SHP77 treated with DMSO at 0.1 percent for 48 hours (cell line): ENCODE results near the gene BSPRY.
A peak's percentile ranks its signal among the peaks of the same experiment; 100 is the strongest.
"Not testable (repeated sequence)": the region's sequence is repeated elsewhere in the genome, so short reads cannot be mapped to it uniquely, and the experiment has no call there.

Source experiments
- DNase-seq: peaks from one replicate; lab custom pipeline; 2025; lab: John Stamatoyannopoulos, UW

The BSPRY gene

DNA sequence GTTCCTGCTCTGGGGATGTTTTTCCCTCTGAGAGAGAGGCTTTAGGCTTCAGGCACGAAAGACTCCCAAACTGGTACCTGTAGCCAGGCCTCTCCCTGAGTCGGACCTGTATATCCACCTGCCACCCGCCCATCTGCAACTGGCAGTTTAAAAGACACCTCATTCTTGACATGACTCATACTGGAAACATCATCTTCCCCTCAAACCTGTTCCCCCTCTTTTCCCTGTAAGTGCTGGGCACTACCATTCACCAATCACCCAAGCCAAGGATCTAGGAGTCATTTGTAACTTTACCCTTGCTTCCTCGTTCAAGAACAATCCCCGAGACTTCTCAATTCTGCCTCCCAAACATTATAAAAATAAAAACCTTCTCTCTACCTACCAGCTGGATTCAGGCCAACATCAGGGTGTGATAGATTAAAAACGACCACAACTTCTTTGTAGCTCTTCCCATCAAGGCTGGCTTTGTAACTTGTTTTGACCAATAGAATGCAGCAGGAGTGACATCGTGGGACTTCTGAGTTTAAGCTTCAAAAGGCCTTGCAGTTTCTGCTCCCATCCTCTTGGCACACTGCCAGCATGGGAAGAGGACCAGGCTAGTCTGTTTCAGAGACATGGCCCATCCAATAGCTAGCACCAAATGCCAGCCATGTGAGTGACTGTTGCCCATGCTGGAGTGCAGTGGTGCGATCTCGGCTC lies 7.5 kb upstream of the BSPRY start:
- no peak for DNase-seq

DNA sequence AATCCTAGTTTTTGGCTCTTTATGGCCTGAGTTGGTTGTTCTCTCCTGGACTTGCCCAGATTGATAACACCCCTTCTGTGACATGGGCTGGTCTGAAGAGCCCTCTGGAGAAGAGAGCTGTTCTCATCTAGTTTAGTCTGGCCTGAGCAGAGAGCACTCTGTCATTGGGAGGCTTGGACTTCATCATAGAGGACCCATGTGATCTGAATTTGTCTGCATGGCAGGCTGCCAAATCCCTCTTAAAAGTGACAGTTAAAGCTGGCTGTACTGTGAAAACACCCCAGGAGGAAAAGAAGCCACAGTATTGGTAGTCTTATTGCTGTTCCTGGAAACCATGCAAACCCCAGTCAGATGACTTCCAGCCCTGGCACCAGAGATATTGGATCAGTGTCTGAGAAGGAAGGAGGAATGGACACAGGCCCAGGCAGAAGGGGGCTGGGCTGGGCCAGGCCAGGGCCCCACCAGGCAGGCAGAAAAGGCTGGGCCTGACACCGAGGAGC lies 5.6 kb upstream of the BSPRY start:
- DNase-seq = peak; percentile 88

- no peak for DNase-seq
Observed at GRCh38 chr9:113345190-113345589, 4.2 kb upstream of the BSPRY start.

DNA sequence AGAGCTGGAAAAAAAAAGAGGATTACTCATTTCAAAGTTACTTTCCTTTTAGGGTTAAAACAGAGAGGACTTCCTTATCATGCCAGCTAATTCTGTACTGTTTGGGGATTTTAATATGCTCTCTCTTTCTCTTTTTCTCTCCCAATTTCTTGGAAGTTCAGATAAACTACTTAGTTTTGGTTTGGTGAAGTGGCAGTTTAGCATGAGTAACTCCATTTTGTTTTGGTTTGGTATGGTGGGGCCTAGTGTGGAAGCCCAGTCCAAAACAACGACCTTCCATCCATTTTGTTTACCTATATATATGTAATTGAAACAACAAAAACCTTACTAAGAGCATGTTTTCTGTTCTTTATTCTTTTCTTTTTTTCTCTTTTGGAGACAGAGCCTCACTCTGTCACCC lies 3.7 kb upstream of the BSPRY start:
- DNase-seq = no peak

- no peak for DNase-seq
Observed at GRCh38 chr9:113348437-113348836, 904 bp upstream of the BSPRY start.

DNA sequence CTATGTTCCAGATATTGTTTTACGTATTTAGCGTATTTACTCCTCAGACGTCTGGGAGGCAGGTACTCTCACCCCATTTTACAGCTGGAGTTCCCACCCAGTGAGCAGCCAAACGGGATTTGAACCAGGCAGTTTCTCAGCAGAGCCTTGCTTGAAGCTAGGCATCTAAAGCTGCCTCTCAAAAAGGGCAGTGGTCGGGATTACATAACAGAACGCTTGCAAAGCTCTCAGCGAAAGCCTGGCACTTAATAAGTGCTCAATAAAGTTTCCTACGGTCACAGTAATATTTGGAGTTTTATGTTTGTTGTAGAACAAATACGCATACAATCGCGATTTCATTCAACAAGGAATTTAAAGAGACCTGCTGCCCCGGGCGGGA lies 286 bp upstream of the BSPRY start:
- no peak for DNase-seq

DNA sequence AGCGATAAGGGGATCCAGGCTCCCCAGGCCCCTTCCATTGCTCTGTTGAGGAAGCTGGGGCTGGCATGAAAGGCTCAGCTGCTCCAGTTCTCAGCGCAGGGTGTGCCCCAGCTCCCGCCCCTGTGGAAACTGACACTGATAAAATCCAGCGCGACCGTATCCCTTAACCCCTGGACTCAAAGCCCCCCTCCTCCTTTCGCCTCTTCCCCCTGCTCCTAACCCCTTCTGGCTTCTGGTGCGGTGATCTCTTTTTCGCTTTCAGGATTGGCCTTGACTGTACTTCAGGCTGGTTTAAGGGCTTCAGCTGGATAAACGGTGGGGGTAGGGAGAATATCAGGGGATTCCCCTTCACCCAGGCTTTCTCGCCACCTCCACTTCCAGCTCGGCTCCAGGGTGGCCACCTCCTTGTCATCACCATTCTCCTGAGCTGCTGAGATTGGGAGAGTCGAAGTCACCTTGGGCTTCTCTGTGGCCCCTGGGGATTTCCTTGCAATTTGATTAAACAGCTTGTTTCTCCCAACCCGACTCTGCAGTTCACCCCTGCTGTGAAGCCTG lies 843 bp downstream of the BSPRY start:
- no peak for DNase-seq

- DNase-seq = no peak
Observed at GRCh38 chr9:113350937-113351336, 1.6 kb downstream of the BSPRY start.

- no peak for DNase-seq
Observed at GRCh38 chr9:113352006-113352405, 2.7 kb downstream of the BSPRY start.

DNA sequence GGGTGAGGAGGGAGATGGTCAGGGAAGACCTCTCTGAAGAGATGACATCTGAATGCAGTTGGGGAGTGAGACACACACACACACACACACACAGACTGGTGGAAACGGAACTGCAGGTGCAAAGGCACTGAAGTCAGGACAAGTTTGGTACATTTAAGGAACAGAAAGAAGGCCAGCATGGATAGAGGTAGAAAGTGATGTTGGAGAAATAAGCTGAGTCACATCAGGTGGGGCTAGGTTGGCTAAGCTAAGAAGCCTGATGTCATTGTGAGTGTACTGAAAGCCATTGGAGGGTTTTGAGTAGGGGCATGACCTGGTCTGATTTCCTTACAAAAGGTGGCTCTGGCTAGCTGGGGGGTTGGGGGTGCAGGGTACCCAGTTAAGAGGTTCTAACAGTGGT lies 3.1 kb downstream of the BSPRY start:
- no peak for DNase-seq

DNA sequence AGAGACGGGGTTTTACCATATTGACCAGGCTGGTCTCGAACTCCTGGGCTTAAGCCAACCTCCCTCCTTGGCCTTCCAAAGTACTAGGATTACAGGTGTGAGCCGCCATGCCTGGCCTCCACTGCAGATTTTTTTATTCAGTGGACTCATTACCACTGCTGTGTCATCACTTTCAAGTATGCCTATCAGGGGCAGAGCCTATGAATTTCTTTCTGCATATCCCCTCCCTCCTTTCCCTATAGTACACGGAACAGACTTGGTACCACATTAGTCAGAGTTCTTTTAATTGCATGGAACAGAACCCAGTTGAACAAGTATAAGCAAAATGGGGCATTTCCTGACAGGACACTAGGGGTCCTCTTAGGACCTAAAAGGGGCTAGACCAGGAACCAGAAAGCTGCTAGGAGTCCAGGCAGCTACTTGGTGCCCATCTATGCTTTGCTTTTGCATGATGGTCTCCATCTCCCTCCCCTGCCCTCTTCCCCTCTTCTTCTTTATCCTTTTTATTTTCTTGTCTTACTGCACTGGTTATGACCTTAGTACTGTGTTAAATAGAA lies 5.8 kb downstream of the BSPRY start:
- no peak for DNase-seq

GRCh38 chr9:113356686-113357292 lies 7.4 kb downstream of the BSPRY start:
- no peak for DNase-seq

DNA sequence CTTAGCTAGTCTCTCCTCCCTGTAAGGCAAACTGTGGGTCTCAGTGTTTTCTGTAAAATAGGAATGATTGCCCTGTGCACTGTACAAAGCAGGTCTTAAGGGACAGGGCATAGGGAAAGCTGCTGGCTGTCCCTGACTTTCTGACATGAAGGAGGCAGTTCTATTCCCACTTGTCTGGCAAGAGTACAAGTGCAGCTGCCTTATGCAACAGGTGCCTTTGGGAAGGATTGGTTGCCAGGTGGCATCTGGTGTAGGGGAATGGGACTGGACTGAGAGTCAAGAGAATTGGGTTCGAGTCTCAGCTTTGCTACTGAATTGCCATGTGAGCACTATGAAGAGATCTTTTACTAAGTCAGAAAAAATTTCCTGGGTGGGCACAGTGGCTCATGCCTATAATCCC lies 10.0 kb downstream of the BSPRY start:
- DNase-seq = no peak

DNA sequence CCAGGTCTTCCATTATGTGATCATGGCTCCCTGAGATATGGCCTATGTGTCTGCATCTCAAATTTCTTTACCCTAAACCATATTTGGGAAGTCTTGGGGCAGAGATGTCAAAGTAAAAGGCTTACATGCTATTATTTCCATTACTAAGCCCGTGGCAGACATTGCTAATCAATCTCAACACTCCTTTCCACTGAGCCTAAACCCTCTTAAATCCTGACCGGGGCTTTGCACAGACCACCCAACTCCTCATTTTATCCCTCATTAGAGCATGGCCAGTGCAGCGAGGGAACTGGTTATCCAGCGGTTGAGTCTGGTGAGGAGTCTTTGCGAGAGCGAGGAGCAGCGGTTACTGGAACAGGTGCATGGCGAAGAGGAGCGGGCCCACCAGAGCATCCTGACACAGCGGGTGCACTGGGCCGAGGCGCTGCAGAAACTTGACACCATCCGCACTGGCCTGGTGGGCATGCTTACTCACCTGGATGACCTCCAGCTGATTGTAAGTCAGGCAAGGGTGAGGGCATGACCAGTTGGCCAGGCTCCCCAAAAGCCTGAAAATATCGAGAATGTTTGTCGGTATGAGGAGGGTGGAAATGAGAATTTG lies 11.0 kb downstream of the BSPRY start:
- DNase-seq = no peak

DNA sequence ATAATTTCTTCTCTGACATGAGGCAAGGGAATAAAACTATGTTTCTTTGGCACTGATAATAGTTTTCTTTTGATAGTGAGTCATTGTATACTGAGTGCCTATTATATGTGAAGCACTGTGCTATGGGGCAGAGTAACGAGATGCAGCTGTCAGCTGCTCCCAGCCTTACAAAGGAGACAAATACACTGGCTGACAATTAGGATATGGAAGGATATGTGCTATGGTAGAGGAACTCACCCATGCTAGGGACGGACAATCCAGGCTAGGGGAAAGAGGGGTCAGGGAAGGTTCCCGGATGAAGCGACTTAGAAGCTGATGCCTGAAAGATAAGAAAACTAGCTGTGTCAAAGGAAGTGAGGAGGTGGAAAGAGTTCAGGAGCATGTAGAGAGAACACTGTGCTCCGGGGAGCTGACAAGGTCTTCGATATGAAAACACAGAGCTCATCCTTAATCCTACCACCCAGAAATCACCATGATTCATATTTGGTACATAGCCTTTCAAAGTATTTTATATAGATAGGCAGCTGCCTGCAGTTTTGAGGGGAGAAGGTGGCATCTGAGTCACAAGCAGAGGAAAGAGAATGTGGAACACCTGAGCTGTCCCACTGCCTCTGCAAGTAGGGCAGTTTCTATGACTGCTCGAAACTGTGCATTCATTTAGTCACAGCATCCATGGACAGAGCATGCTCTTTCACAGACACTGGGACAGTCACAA lies 12.1 kb downstream of the BSPRY start:
- peak; percentile 10 for DNase-seq

GRCh38 chr9:113363336-113363735 lies 14.0 kb downstream of the BSPRY start:
- no peak for DNase-seq

DNA sequence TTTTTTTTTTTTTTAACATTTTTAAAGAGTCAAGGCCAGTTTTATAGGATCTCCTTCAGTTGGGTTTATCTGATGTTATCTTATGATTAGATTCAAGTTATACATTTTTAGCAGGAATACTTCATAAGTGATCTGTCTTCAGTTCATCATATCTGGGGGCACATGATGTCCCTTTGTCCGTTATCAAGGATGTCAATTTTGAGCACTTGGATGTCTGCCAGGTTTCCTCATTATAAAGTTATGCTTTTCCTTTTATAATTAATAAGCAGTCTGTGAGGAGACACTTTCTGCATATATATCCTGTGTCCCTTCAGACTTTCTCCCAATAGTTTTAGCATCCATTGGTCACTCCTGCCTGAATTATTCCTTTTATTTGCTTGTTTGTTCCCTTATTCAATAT lies 15.6 kb downstream of the BSPRY start:
- DNase-seq = no peak

- not testable (repeated sequence) for DNase-seq
Observed at GRCh38 chr9:113365652-113366051, 16.3 kb downstream of the BSPRY start.

- DNase-seq = no peak
Observed at GRCh38 chr9:113368348-113368981, 19.1 kb downstream of the BSPRY start.

GRCh38 chr9:113368982-113369854 lies 19.9 kb downstream of the BSPRY start:
- DNase-seq = no peak

DNA sequence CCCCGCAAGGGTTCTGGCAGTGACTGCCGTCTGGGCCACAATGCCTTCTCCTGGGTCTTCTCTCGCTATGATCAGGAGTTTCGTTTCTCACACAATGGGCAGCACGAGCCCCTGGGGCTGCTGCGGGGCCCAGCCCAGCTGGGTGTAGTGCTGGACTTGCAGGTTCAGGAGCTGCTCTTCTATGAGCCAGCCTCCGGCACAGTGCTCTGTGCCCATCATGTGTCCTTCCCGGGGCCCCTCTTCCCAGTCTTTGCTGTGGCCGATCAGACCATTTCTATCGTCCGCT lies 20.5 kb downstream of the BSPRY start:
- no peak for DNase-seq
